ENCODE results near the gene PALLD.

Gene PALLD

DNA sequence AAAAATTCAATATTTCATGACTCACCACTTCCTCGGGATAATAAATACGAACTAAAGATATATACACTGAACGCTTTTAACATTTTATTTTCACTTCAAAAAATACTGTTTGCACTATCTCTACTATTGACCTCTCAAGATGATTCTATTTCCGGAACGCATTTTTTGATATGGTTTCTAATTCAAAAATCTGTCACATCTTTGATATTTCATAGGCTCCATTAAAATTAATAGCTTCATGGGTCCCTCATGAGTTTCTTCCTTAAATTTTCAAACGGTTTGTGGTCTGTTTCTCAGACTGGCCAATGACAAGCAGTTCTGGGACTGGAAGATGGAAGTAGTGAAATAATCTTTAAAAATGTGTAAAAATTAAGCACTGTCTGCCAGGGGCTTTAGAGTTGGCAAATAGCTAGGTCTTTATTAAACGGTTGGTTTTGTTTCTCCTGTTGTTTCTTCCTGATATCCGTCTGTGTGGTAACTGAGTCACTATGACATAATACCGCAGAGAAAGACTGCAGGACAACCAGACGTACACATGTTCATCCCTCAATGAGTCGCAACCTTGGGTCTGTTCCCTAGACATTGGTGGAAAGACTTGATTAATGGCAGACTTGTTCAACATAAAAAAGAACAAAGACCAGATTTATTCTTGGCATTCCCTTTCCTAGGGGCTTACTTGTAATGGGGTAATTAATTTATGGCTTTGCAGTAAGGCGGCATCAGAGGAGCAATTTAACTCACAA lies 133.8 kb downstream of the PALLD start:
- no peak for DNase-seq

- DNase-seq = no peak
Measured at GRCh38 chr4:168631241-168632162, 134.7 kb downstream of the PALLD start.

GRCh38 chr4:168632301-168632725 lies 135.5 kb downstream of the PALLD start:
- DNase-seq = no peak

DNA sequence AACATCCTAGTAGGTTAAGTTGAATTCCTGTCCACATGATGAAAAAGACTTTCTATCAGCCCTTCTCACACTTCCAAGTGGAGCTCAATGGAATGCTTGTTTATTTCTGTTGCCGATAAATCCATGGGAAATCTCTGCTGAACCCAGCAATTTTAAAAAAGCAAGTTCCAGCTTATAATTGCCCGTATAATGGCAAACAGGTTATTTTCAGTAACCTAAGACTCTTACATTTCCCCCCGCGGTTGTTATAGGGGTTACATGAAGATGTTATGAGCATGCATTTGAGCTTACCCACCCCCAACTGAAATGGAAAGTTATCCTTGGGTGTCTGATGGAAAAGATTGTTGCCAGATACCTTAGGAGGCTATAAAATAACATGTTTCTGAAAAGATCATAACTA lies 136.2 kb downstream of the PALLD start:
- DNase-seq = no peak

DNA sequence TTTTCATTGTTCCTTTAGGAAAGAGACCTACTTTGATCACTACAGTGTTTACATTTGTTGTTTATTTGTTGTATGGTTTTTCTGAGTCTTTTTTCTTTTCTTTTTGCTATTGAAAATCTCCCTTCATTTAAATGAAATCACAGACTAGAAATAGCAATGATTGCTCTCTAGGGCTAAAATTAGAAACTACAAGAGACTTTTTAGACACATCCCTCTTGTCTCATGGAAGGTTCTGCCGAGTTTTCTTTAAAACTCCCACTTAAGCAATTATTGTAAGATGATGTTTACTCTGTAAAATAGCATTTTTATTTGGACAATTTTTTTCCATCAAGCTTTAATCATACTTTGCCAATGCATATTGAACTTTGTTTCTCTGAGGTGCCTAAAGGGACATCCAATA lies 136.6 kb downstream of the PALLD start:
- no peak for DNase-seq

- no peak for DNase-seq
Measured at GRCh38 chr4:168634276-168634802, 137.5 kb downstream of the PALLD start.

GRCh38 chr4:168636040-168636439 lies 139.2 kb downstream of the PALLD start:
- no peak for DNase-seq

DNA sequence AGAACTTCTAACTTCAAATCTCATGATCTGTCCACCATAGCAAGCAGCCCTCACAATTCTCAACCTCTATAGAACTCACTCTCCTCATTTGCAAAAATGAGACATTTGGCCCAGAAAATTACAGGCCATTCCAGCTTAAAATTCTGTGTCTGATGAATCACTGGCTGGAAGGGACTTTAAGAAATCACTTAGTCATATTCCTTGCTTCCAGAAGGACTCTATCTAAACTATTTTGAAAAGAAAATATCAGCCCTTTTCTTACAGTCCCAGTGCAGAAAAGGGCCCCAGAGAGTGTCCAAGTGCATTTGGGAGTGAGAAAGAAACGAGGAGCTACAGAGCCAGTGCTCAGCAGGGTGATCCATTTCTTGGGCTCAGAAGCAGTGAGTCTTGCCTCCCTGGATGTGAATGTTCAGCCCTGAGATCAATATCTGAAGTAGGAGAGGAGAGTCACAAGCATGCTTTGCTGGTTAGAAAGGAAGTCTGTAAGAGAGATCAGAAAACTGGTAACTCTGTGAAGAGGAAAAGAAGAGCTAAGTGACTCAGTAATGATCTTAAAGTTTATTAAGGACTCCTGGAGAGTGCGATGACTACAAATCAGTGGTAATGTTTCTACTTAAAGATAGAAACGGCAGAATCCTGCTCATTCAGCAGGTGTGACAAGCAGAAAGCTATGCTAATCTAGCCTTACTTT lies 139.8 kb downstream of the PALLD start:
- DNase-seq = no peak

- no peak for DNase-seq
Measured at GRCh38 chr4:168637872-168638756, 141.3 kb downstream of the PALLD start.

- no peak for DNase-seq
Measured at GRCh38 chr4:168639914-168640313, 143.1 kb downstream of the PALLD start.

DNA sequence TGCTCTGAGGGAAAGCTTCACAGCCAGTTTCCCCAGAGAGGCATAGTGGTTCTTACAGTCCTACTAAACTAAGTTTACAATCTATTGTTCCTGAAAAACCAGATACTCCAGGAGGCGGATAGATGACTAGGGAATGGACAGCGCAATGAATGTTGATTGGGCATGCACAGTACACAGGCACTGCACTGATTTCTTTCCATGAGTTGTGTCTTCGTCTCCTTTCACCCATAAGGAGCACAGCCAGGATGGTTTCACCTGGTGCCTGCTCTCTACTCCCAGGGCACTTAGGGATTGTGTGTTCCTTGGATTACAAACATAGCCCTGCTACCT lies 144.9 kb downstream of the PALLD start:
- no peak for DNase-seq

- DNase-seq = no peak
Measured at GRCh38 chr4:168642591-168642990, 145.7 kb downstream of the PALLD start.

GRCh38 chr4:168643111-168643795 lies 146.4 kb downstream of the PALLD start:
- no peak for DNase-seq

- no peak for DNase-seq
Measured at GRCh38 chr4:168643796-168644159, 146.9 kb downstream of the PALLD start.

- DNase-seq = no peak
Measured at GRCh38 chr4:168646001-168646768, 149.3 kb downstream of the PALLD start.

GRCh38 chr4:168647646-168648375 lies 151.0 kb downstream of the PALLD start:
- no peak for DNase-seq

- DNase-seq = no peak
Measured at GRCh38 chr4:168648494-168648893, 151.6 kb downstream of the PALLD start.

- DNase-seq = no peak
Measured at GRCh38 chr4:168648929-168649328, 152.1 kb downstream of the PALLD start.

DNA sequence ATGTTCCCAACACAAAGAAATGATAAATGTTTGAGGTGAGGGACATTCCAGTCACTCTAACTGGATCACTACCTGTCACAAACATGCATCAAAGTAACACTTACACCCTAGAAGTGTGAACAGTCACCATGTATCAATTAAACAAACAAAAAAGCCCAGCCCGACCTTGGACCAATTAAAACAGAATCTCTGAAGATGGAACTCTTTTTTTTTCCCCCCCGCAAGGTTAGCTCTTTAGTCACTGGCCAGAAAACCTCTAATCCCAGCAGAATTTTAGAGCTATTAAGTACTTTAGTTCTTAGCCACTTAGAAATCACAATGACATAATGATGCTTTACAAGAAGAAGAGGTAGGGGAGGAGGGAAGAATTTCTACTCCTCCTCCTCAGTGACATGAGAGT lies 154.5 kb downstream of the PALLD start:
- no peak for DNase-seq

DNA sequence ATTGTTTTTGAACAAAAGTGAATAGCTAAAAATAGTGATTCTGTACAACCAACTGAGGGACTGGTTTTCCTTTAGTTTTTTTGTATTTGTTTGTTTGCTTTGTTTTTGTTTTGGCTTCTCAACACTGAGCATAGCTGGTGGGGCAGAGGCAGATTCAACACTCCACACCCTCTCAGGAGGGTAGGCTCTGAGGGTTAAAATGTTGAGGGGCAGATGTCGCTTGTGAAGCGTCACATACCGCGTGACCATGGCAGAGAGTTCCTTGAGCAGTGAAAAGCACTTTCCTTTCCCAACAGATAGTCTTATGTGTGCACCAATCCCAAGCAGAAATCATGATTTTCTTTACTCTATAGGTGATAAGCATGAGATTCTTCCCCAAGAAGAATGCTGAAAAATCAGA lies 155.0 kb downstream of the PALLD start:
- no peak for DNase-seq

Measured in activated T-cell treated with anti-CD3 and anti-CD28 coated beads for 4 hours (primary cell).